Measurements from ENCODE around the gene BTG3.

DNA sequence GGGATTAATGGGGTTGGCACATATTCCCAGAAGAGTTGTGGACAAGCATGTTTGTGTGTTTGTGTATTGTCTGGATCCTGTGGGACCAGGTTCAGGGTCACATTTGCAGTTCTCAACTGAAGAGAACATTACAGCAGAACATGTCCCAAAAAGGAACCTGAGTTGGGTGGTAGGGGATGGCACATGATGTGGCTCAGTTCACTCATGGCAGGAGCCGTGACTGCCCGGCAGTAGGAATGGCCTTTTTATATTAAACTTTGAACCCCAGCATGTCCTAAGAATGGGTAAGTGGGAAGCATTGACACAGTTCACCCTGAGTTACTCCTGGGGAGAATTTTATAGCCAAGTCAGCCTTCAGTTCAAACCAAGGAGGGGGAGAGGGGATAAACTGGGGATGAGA lies 58.6 kb downstream of the BTG3 start:
- TF ChIP-seq, protein P1, sequence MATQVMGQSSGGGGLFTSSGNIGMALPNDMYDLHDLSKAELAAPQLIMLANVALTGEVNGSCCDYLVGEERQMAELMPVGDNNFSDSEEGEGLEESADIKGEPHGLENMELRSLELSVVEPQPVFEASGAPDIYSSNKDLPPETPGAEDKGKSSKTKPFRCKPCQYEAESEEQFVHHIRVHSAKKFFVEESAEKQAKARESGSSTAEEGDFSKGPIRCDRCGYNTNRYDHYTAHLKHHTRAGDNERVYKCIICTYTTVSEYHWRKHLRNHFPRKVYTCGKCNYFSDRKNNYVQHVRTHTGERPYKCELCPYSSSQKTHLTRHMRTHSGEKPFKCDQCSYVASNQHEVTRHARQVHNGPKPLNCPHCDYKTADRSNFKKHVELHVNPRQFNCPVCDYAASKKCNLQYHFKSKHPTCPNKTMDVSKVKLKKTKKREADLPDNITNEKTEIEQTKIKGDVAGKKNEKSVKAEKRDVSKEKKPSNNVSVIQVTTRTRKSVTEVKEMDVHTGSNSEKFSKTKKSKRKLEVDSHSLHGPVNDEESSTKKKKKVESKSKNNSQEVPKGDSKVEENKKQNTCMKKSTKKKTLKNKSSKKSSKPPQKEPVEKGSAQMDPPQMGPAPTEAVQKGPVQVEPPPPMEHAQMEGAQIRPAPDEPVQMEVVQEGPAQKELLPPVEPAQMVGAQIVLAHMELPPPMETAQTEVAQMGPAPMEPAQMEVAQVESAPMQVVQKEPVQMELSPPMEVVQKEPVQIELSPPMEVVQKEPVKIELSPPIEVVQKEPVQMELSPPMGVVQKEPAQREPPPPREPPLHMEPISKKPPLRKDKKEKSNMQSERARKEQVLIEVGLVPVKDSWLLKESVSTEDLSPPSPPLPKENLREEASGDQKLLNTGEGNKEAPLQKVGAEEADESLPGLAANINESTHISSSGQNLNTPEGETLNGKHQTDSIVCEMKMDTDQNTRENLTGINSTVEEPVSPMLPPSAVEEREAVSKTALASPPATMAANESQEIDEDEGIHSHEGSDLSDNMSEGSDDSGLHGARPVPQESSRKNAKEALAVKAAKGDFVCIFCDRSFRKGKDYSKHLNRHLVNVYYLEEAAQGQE (IDR thresholded peaks at IDR 0.05; ENCODE audit: insufficient read depth in 1 of 2, low read depth in 2 of 2, low read length in 2 of 2) = no peak
- TF ChIP-seq POLR2AphosphoS5 (IDR thresholded peaks at IDR 0.05; ENCODE audit: low read depth, low read length) (no peak), TAF1 (IDR thresholded peaks at IDR 0.05; ENCODE audit: borderline replicate concordance, insufficient read depth, low read length) (no peak), SIN3A (IDR thresholded peaks at IDR 0.05; ENCODE audit: borderline replicate concordance, insufficient read depth, low read length) (no peak), FOXP2 (optimal IDR thresholded peaks at IDR 0.05; ENCODE audit: borderline replicate concordance, extremely low read depth, extremely low read length, insufficient read depth) (no peak)
